NCI-H2196 (cell line): Measurements from ENCODE around the gene APLP1.
"Not testable (repeated sequence)": the region's sequence is repeated elsewhere in the genome, so short reads cannot be mapped to it uniquely, and the experiment has no call there.

Experiments
- DNase-seq: peaks from one replicate; lab custom pipeline; 2025; ENCODE audit not compliant: unreplicated experiment; lab: John Stamatoyannopoulos, UW

APLP1 gene

GRCh38 chr19:35852029-35852780 is 16.2 kb upstream of the APLP1 start, which contains the start of gene NPHS1:
Gene NPHS1, minus strand, starts transcription at chr19:35852504. Its CDS starts 667 bp downstream, at chr19:35851837.
- DNase-seq: no peak

DNA sequence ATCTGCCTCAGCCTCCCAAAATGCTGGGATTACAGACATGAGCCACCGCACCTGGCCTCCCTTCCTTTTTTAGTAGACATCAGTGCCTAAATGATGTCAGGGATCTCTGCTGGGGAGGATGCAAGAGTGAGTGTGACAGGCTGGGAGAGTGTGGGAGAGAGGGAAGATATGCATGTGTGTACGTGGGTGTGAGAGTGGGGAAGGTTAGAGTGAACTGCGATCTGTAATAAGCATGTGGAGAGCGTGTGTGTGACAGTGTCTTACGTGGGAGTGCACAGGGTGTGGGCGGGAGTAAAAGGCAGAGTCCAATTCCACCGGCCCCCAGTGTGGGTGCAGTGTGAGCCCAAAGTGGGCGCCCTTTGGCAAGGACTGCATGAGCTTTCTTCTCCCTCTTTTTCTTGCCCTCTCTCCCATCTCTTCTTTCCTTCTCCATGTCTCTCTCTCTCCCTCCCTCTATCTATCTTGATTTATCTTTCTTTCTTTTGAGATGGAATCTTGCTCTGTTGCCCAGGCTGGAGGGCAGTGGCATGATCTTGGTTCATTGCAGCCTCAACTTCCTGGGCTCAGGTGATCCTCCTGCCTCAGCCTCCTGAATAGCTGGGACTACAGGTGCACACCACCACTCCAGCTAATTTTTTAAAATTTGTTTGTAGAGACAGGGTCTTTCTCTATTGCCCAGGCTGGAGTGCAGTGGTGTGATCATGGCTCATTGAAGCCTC is 15.2 kb upstream of the APLP1 start:
- no peak for DNase-seq

DNA sequence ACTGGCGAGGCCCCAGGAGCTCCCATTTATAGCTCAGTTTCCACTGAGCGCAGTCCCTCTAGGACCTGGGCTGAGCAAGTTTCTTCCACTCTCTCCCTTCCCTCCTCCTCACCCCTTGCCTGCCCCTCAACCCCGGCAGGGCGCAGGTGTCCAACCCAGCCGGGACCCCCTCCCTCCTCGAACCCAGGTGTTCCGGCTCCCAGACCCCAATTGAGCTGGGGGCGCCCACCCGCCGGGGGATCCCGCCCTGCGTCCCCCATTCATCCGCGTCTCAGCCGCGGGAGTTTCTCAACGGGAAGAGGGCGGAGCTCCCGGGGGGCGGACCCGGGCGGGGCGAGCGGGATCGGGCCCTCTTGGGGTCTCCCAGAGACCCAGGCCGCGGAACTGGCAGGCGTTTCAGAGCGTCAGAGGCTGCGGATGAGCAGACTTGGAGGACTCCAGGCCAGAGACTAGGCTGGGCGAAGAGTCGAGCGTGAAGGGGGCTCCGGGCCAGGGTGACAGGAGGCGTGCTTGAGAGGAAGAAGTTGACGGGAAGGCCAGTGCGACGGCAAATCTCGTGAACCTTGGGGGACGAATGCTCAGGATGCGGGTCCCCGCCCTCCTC is 11.7 kb upstream of the APLP1 start, which contains the start of gene KIRREL2:
Gene KIRREL2 (plus strand): TSS at position 366 of the 604 bp plus-strand sequence. CDS start 209 bp downstream, at position 575.
- DNase-seq: no peak

DNA sequence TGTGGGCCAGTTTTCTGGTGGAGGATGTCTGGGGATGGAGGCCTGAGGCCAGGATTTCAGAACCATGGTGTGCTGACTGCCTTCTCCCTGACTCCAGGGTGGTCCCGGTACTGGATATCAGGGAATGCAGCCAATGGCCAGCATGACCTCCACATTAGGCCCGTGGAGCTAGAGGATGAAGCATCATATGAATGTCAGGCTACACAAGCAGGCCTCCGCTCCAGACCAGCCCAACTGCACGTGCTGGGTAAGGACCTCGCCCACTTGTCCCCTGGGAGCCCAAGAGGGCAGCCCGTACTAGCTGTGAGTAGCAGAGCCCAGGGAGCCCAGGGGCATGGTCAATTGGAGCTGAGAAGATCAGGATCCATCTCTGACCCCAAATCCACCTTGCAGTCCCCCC is 10.1 kb upstream of the APLP1 start:
- no peak for DNase-seq

GRCh38 chr19:35859414-35859813 is 9.0 kb upstream of the APLP1 start:
- DNase-seq: no peak

DNA sequence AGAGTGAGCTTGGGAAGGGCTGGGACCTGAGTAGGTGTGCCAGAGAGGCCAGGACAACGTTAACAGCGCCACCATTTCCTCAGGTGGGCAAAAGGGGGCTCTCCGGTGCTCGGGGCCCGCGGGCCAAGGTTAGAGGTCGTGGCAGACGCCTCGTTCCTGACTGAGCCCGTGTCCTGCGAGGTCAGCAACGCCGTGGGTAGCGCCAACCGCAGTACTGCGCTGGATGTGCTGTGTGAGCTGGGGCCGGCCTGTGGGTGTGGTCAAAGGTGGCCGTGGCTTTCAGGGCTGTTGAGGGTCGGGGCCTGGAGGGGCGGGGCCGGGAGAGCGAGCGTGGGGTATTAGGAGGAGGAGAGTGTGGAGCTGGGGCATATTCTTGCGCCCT is 7.9 kb upstream of the APLP1 start:
- DNase-seq: no peak

DNA sequence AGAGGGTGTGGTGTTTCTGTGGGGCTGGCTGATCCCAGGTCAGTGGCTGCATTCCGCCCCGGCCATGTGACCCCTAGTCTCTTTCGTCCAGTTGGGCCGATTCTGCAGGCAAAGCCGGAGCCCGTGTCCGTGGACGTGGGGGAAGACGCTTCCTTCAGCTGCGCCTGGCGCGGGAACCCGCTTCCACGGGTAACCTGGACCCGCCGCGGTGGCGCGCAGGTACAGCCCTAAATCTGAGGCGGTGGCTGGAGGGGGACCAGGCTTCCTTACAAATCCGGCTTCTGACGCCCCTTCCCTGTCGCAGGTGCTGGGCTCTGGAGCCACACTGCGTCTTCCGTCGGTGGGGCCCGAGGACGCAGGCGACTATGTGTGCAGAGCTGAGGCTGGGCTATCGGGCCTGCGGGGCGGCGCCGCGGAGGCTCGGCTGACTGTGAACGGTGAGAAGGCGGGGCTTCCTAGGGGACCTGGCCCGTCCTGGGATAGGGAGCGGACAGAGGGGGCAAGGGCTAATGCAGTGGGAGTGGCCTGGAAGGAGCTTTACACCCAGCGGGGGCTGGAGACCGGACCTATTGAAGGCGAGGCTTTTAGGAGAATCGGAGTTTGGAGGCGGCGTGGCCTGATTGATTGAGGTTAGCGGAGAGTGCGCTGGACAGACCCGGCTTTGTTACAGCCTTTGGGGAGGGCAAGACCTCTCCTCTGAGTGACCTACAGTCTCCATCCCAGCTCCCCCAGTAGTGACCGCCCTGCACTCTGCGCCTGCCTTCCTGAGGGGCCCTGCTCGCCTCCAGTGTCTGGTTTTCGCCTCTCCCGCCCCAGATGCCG is 7.3 kb upstream of the APLP1 start:
- no peak for DNase-seq

- DNase-seq: no peak
Measured at GRCh38 chr19:35861640-35862160, 6.7 kb upstream of the APLP1 start.

DNA sequence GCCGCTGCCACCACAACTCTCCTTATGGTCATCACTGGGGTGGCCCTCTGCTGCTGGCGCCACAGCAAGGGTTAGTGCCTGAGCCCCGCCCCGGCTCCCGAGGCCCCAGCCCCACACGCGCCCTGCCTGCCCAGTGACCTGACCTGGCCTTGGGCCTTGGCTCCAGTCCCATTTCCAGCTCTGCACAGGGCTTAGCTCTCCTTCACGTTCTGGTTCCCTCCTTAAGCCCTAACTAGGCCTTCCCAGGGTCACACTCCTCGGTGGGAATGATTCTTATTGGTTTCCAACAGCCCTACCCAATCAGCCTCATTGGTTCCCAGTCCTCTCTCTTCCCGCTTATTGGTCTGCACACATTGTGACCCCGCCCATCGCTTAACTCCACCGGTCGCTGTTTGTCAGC is 5.8 kb upstream of the APLP1 start:
- DNase-seq: no peak

DNA sequence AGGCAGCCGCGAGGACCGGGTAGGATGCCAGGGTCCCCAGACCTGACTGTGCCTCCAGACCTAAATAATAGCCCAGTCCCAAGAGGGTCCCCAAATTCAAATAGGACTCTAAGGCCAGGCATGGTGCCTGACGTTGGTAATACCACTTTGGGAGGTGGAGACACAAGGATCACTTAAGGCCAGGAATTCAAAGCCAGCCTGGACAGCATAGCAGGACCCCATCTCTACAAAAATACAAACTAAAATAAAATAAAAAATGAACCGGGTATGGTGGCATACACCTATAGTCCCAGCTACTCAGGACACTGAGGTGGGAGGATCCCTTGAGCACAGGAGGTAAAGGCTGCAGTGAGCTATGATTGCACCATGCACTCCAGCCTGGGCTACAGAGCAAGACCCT is 5.4 kb upstream of the APLP1 start:
- no peak for DNase-seq

GRCh38 chr19:35868823-35869326 is 501 bp downstream of the APLP1 start:
- DNase-seq: no peak

DNA sequence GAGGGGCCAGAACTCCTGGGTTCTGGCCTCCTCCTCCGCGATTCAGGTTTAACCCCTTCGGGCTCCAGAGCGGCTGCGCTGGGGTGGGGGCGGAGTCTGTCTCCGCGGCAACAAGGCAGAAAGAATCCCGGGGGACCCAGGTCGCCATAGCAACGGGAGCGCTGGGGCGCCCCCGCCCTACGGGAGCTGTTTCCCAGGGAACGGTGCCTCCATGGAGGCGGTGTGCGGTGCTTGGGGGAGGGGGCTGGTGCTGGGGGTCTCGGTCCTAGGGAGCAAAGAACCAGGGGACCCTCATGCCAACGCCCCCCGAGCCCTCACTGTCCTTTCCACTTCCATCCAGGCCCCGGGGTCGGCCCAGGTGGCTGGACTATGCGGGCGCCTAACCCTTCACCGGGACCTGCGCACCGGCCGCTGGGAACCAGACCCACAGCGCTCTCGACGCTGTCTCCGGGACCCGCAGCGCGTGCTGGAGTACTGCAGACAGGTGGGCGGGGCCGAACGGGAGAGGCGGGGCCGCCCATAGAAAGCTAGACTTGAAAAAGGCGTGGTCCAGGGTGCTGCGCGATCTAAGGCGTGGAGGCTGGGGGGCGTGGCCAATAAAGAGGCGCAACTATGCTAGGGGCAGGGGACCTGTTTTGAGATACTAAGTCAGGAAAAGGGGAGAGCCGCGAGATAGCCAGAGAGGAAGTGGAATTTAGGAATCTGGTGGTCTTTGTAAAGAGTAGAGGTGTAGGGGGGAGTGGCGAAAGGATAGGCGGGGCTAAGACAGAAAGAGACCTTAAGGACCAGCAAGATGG is 1.2 kb downstream of the APLP1 start:
- peak; percentile 94 for DNase-seq

- not testable (repeated sequence) for DNase-seq
Measured at GRCh38 chr19:35870124-35870736, 1.9 kb downstream of the APLP1 start.

- no peak for DNase-seq
Measured at GRCh38 chr19:35870798-35871197, 2.4 kb downstream of the APLP1 start.

GRCh38 chr19:35871611-35872010 is 3.2 kb downstream of the APLP1 start:
- no peak for DNase-seq

DNA sequence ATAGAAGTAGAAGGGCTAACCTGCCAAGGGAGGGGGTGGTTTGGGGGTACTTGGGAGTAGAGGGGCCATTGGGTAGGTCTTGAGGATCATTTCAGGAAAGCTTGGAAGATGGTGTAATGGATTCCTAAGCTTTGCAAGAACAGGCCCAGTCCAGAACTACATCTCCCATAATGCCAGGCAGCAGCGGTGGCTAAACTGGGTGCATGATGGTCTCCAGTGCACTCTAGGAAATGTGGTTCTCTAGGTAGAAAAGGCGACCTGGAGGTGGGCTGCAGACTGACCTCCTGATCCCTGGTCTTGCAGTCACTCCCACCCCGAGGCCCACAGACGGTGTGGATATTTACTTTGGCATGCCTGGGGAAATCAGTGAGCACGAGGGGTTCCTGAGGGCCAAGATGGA is 3.8 kb downstream of the APLP1 start:
- no peak for DNase-seq

GRCh38 chr19:35874392-35874930 is 6.1 kb downstream of the APLP1 start:
- no peak for DNase-seq

DNA sequence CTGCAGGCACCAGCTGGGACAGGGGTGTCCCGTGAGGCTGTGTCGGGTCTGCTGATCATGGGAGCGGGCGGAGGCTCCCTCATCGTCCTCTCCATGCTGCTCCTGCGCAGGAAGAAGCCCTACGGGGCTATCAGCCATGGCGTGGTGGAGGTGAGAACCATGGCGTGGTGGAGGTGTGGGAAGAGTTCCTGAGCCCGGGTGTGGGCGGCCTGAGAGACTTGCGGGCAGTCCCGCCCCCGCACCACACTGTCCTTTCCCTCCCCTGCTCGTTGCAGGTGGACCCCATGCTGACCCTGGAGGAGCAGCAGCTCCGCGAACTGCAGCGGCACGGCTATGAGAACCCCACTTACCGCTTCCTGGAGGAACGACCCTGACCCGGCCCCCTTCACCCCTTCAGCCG is 10.7 kb downstream of the APLP1 start:
- no peak for DNase-seq

DNA sequence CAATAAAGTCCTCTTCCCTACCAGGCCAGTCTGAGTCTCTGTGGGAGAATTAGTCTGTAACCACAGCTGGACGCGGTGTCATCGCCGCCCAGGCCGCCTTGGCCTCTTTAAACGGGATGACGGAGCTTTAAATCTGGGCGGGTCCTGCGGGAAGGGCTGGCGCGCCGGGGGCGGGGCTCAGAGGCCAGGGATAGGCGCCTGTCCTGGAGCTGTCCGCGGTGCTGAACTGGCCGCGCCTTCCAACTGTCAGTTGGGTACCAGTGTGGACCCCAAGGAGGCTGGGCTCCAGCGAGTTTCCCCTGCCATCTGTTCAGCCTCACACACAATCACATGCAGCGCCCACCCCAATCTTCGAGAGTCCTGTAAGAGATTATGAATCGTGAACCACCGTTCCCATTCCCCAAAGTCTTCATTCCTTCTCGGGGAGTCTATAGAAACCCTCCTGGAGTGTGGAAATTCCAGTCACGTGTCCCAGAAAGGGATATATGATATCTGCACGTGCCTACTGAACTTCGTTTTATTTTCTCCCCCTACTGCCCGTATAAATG is 11.5 kb downstream of the APLP1 start:
- no peak for DNase-seq
